Measurements from ENCODE around the gene TBC1D10A.
A peak's percentile ranks its signal among the peaks of the same experiment; 100 is the strongest.

Gene TBC1D10A

DNA sequence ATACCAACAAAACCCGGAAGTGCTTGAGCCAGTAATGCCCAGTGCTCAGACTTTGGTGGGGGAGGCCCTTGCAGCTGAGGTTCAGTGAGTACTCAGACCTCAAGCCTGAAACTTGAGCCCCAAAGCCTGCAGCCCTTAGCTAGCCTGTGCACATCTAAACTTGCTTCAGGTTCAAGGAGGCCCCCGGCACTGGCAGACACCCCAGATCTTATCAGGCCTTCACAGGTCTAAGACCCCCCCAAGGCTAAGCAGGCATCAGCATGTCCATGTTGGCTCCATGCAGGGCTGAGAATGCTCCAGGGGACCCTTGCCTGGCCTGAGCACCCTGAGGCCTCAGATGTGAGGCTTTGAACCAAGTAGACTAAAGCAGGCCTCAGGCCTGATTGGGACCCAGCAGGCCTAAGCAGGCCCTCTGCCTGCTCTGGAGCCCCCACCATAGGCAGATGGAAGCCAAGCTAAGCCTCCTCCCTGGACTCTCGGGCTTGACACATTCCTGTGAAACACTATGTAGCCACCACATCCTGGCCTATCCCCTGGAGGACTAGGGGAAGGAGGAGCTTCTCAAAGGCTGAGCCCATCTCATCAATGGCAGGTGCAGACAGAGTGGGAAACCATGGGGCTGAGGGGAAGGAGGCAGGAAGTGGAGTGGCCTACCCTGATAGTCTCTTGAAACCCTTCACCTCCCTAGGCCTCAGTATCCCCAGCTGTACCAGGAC lies 36.2 kb downstream of the TBC1D10A start:
- Histone ChIP-seq H3K27ac (ENCODE audit: low read length) (peak overlapping the region; percentile 90), H3K9ac (ENCODE audit: low read length in 2 of 2) (peak overlapping the region; percentile 70 to 74), H3K4me1 (ENCODE audit: control insufficient read depth, insufficient read depth, low read length) (peaks cover 38% of the 10 kb centered on the region), H3K27me3 (ENCODE audit: control insufficient read depth in 1 of 2, insufficient read depth in 2 of 2, low read length in 2 of 2) (no peaks in the 10 kb centered on the region), H3K4me3 (ENCODE audit: low read length in 2 of 2) (peak overlapping the region; percentile 6 to 88), H3K9me3 (ENCODE audit: control insufficient read depth in 2 of 2, low read length in 2 of 2) (no peaks in the 10 kb centered on the region), H3K36me3 (ENCODE audit: control insufficient read depth in 2 of 2, insufficient read depth in 2 of 2, low read length in 2 of 2) (peaks cover 20 to 25% of the 10 kb centered on the region in 2 donors)

GRCh38 chr22:30289980-30290313 lies 36.8 kb downstream of the TBC1D10A start:
- peak overlapping the region; percentile 65 to 88 for H3K4me3 ChIP-seq (ENCODE audit: low read length in 2 of 2)
- peak overlapping the region; percentile 90 for H3K27ac ChIP-seq (ENCODE audit: low read length)
- H3K9ac ChIP-seq (ENCODE audit: low read length in 2 of 2), result peak overlapping the region; percentile 70 to 74
- H3K36me3 ChIP-seq (ENCODE audit: control insufficient read depth in 2 of 2, insufficient read depth in 2 of 2, low read length in 2 of 2), result peaks cover 16 to 30% of the 10 kb centered on the region in 2 donors
- H3K27me3 ChIP-seq (ENCODE audit: control insufficient read depth in 1 of 2, insufficient read depth in 2 of 2, low read length in 2 of 2), result no peaks in the 10 kb centered on the region
- H3K4me1 ChIP-seq (ENCODE audit: control insufficient read depth, insufficient read depth, low read length), result peaks cover 38% of the 10 kb centered on the region
- H3K9me3 ChIP-seq (ENCODE audit: control insufficient read depth in 2 of 2, low read length in 2 of 2), result no peaks in the 10 kb centered on the region

DNA sequence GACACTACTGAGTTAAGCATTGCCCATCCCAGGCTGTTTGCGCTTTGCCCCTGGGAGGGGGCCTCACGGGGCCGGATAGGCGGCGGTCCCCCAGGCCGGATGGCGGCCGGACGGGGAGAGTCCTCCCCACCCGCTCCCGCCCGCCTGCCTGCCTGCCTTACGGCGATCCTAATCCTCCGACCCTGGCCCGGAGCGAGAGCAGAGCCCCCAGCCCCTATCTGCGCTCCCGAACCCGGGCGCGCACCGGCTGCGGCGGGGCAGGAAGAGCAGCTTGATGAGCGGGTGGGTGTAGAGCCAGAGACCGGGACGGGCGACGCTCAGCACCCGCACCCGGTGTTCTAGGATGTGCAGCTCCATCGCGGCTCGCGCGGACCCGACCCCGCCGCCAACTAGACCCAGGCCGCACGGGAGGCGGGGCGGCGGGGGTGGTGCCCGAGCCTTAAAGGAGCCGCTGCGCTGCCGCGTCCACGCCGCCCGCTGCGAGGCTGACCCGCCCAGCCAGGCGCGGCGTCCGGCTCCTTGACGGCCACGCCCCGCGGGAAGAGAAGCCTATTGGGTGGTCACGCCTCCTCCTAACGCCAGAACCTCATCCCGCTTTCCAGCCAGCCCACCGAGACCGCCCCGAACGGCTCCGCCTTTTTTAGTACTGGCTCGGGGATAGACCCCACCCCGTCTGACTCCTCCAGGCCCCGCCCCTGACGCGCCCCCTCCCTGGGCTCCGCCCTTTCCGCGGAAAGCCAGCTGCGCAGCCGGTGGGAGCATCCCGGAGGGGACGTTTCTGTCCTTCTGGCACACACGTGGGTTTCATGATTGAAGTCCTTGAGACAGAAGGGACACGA lies 37.4 kb downstream of the TBC1D10A start, which contains the start of gene CASTOR1:
Gene CASTOR1, minus strand, starts transcription at position 365 of the 839 bp plus-strand sequence. Its CDS starts 8 bp downstream, at position 357.
- Histone ChIP-seq H3K4me3 (ENCODE audit: low read length in 2 of 2) (peak within 1 kb of the TSS; percentile 80 to 88), H3K9me3 (ENCODE audit: control insufficient read depth in 2 of 2, low read length in 2 of 2) (no peaks in the 10 kb centered on the region), H3K27ac (ENCODE audit: low read length) (peak within 1 kb of the TSS; percentile 90), H3K9ac (ENCODE audit: low read length in 2 of 2) (peak within 1 kb of the TSS; percentile 76 to 89), H3K4me1 (ENCODE audit: control insufficient read depth, insufficient read depth, low read length) (peaks cover 38% of the 10 kb centered on the region), H3K27me3 (ENCODE audit: control insufficient read depth in 1 of 2, insufficient read depth in 2 of 2, low read length in 2 of 2) (no peaks in the 10 kb centered on the region), H3K36me3 (ENCODE audit: control insufficient read depth in 2 of 2, insufficient read depth in 2 of 2, low read length in 2 of 2) (peaks cover 19 to 27% of the 10 kb centered on the region in 2 donors)

- H3K27me3 ChIP-seq (ENCODE audit: control insufficient read depth in 1 of 2, insufficient read depth in 2 of 2, low read length in 2 of 2), result no peaks in the 10 kb centered on the region
- peak overlapping the region; percentile 90 for H3K27ac ChIP-seq (ENCODE audit: low read length)
- peaks cover 14 to 22% of the 10 kb centered on the region in 2 donors for H3K36me3 ChIP-seq (ENCODE audit: control insufficient read depth in 2 of 2, insufficient read depth in 2 of 2, low read length in 2 of 2)
- H3K4me1 ChIP-seq (ENCODE audit: control insufficient read depth, insufficient read depth, low read length), result peaks cover 38% of the 10 kb centered on the region
- H3K9ac ChIP-seq (ENCODE audit: low read length in 2 of 2), result peak overlapping the region; percentile 76 to 89
- H3K4me3 ChIP-seq (ENCODE audit: low read length in 2 of 2), result peak overlapping the region; percentile 80 to 88
- no peaks in the 10 kb centered on the region for H3K9me3 ChIP-seq (ENCODE audit: control insufficient read depth in 2 of 2, low read length in 2 of 2)
These were observed 38.2 kb downstream of the TBC1D10A start for GRCh38 chr22:30288419-30289140.

GRCh38 chr22:30287648-30288418 lies 38.9 kb downstream of the TBC1D10A start:
- H3K27ac ChIP-seq (ENCODE audit: low read length), result peak overlapping the region; percentile 90
- peak overlapping the region; percentile 76 to 89 for H3K9ac ChIP-seq (ENCODE audit: low read length in 2 of 2)
- no peaks in the 10 kb centered on the region for H3K27me3 ChIP-seq (ENCODE audit: control insufficient read depth in 1 of 2, insufficient read depth in 2 of 2, low read length in 2 of 2)
- H3K4me3 ChIP-seq (ENCODE audit: low read length in 2 of 2), result peak overlapping the region; percentile 80 to 88
- no peaks in the 10 kb centered on the region for H3K9me3 ChIP-seq (ENCODE audit: control insufficient read depth in 2 of 2, low read length in 2 of 2)
- peaks cover 38% of the 10 kb centered on the region for H3K4me1 ChIP-seq (ENCODE audit: control insufficient read depth, insufficient read depth, low read length)
- peaks cover 8 to 19% of the 10 kb centered on the region in 2 donors for H3K36me3 ChIP-seq (ENCODE audit: control insufficient read depth in 2 of 2, insufficient read depth in 2 of 2, low read length in 2 of 2)

DNA sequence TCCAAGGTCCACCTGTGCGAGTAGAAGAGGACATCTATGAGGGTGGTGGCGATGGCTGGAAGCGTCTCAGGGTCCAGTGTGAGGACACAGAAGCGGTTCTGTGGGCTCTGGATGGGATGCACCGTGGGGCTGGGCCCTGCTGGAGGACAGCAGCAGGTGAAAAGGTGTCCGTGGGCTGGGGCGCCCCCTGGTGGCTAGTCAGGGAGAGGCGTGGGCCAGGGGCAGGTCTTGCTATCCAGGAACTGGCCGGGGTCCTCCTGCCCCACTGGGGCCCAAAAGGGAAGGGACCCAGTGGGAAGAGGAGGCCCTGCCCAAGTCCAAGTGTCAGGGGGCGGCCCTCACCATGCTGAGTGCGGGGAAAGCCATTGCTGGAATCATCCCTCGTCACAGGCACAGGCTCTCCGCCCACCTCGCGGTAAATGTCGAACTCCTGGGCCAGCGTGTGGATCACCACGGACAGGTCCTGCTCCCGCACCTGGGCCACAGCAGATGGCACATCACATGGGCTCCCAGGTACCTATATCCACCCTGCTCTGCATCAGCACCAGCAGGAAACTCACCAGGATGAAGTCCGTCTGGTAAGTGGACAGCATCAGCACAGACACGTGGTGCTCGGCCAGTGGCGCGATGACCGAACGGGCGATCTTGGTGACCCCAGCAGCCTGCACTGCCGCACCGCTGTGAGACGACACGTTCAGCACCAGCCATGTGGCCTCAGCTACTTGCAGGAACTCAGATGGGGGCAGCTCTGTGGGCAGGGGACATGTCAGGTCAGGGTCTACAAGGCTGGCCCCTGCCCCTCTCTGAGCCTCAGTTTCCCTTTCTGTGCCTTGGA lies 39.7 kb downstream of the TBC1D10A start:
- H3K9me3 ChIP-seq (ENCODE audit: control insufficient read depth in 2 of 2, low read length in 2 of 2), result no peaks in the 10 kb centered on the region
- peaks cover 5 to 13% of the 10 kb centered on the region in 2 donors for H3K36me3 ChIP-seq (ENCODE audit: control insufficient read depth in 2 of 2, insufficient read depth in 2 of 2, low read length in 2 of 2)
- peak overlapping the region in 1 of 2 donors; percentile 13 for H3K9ac ChIP-seq (ENCODE audit: low read length in 2 of 2)
- no peak overlapping the region for H3K4me3 ChIP-seq (ENCODE audit: low read length in 2 of 2)
- H3K4me1 ChIP-seq (ENCODE audit: control insufficient read depth, insufficient read depth, low read length), result peaks cover 38% of the 10 kb centered on the region
- H3K27ac ChIP-seq (ENCODE audit: low read length), result no peak overlapping the region
- H3K27me3 ChIP-seq (ENCODE audit: control insufficient read depth in 1 of 2, insufficient read depth in 2 of 2, low read length in 2 of 2), result no peaks in the 10 kb centered on the region

DNA sequence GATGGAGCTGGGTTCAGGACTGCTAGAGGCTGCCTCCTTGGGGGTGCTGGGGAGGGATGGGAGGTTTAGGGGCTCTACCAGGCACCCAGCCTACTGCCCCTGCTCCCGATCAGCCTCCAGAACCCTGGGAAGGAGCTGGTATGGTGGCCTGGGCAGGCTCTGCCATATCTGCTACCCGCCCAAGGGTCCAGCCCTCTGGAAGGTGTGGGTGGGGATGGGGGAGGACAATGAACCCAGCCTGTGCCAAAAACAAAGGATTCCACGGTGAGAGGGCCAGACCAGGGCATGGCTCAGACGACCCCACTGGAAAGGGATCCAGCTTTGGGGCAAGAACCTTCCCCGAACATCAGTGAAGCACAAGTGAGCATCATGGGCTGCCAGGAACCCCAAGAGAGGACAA lies 40.4 kb downstream of the TBC1D10A start:
- Histone ChIP-seq H3K27ac (ENCODE audit: low read length) (no peak overlapping the region), H3K4me3 (ENCODE audit: low read length in 2 of 2) (no peak overlapping the region), H3K27me3 (ENCODE audit: control insufficient read depth in 1 of 2, insufficient read depth in 2 of 2, low read length in 2 of 2) (no peaks in the 10 kb centered on the region), H3K9me3 (ENCODE audit: control insufficient read depth in 2 of 2, low read length in 2 of 2) (no peaks in the 10 kb centered on the region), H3K36me3 (ENCODE audit: control insufficient read depth in 2 of 2, insufficient read depth in 2 of 2, low read length in 2 of 2) (peaks cover 5 to 11% of the 10 kb centered on the region in 2 donors), H3K4me1 (ENCODE audit: control insufficient read depth, insufficient read depth, low read length) (peaks cover 35% of the 10 kb centered on the region), H3K9ac (ENCODE audit: low read length in 2 of 2) (no peak overlapping the region)

DNA sequence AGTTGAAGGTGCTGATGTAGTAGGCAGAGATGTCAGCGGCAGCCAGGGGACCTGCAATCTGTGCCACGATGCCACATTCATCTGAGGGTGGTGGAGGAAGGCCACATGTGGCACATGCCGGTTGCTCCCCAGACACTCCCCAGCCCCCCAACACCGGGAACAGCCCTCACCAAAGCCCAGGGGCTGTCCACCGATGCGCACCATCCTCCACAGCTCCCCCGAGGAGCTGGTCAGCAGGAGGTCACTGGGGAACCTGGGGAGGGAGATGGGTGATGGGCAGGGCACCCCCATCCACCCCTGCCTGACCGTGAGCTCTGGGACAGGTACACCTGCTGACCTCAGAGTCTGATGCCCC lies 40.9 kb downstream of the TBC1D10A start:
- H3K9me3 ChIP-seq (ENCODE audit: control insufficient read depth in 2 of 2, low read length in 2 of 2), result no peaks in the 10 kb centered on the region

DNA sequence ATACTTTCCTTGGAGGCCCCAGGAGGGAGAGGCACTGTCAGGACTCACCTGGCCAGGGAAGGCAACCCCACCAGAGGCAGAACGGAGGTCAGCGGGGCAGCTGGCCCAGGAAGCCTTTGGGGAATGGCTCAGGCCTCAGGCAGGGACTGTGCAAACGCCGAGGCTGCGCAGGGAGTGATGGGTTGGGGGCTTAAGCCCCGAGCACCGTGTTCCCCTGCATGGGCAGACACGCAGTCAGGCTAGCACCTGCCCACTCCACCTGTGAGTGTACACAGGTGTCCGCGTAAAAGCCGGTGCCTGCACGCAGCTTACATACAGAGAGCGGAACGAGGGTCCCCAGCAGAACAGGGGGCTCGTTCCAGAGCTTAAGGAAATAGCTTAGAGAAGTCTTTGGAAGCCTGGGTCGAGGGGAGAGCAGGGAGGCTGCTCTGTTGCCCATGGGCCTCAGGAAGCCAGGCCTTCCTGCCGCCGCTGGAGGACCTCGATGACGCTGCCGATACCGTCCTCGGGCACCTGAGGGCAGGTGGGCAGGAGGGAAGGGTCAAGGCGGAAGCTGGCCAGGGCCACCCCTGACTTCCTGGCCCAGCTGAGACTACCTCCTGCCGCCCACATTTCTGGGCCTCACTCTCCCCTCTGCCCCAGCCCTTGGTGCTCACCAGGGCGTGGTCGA lies 41.4 kb downstream of the TBC1D10A start:
- Histone ChIP-seq H3K27ac (ENCODE audit: low read length) (no peak overlapping the region), H3K27me3 (ENCODE audit: control insufficient read depth in 1 of 2, insufficient read depth in 2 of 2, low read length in 2 of 2) (no peaks in the 10 kb centered on the region), H3K36me3 (ENCODE audit: control insufficient read depth in 2 of 2, insufficient read depth in 2 of 2, low read length in 2 of 2) (peaks cover 5 to 11% of the 10 kb centered on the region in 2 donors), H3K9me3 (ENCODE audit: control insufficient read depth in 2 of 2, low read length in 2 of 2) (no peaks in the 10 kb centered on the region), H3K4me3 (ENCODE audit: low read length in 2 of 2) (no peak overlapping the region), H3K9ac (ENCODE audit: low read length in 2 of 2) (no peak overlapping the region), H3K4me1 (ENCODE audit: control insufficient read depth, insufficient read depth, low read length) (peaks cover 25% of the 10 kb centered on the region)

More for the DNA sequence above, 40.9 kb downstream of the TBC1D10A start:
- H3K4me3 ChIP-seq (ENCODE audit: low read length in 2 of 2), result no peak overlapping the region
- no peak overlapping the region for H3K9ac ChIP-seq (ENCODE audit: low read length in 2 of 2)
- peaks cover 5 to 11% of the 10 kb centered on the region in 2 donors for H3K36me3 ChIP-seq (ENCODE audit: control insufficient read depth in 2 of 2, insufficient read depth in 2 of 2, low read length in 2 of 2)
- no peak overlapping the region for H3K27ac ChIP-seq (ENCODE audit: low read length)
- no peaks in the 10 kb centered on the region for H3K27me3 ChIP-seq (ENCODE audit: control insufficient read depth in 1 of 2, insufficient read depth in 2 of 2, low read length in 2 of 2)
- peaks cover 30% of the 10 kb centered on the region for H3K4me1 ChIP-seq (ENCODE audit: control insufficient read depth, insufficient read depth, low read length)
